IMR-90 (cell line): ENCODE results near the gene CIAO3.

Experiments
- BHLHE40 ChIP-seq: fragments of 150-350 bp; IDR thresholded peaks from 2 replicates; pipeline ENCODE4 v1.6.1; 2016; ENCODE audit warnings: mild to moderate bottlenecking, low read depth, low read length
- CEBPB ChIP-seq: IDR thresholded peaks from 2 replicates; pipeline ENCODE4 v1.6.1; 2012; ENCODE audit warnings: low read depth, low read length, improper control_type of control experiment
- FOS ChIP-seq: fragments of 150-350 bp; IDR thresholded peaks from 2 replicates; pipeline ENCODE4 v1.6.1; 2016; ENCODE audit warnings: low read depth, low read length
- MAFK ChIP-seq: IDR thresholded peaks from 2 replicates; pipeline ENCODE4 v1.6.1; 2012; ENCODE audit warnings: low read depth, low read length, improper control_type of control experiment
- MAZ ChIP-seq: IDR thresholded peaks from 2 replicates; pipeline ENCODE4 v1.6.1; 2012; ENCODE audit warnings: low read depth, mild to moderate bottlenecking, low read length, improper control_type of control experiment, moderate library complexity, borderline replicate concordance
- MXI1 ChIP-seq: IDR thresholded peaks from 2 replicates; pipeline ENCODE4 v1.6.1; 2012; ENCODE audit warnings: low read depth, mild to moderate bottlenecking, low read length, moderate library complexity, borderline replicate concordance
- POLR2A ChIP-seq: IDR thresholded peaks from 2 replicates; pipeline ENCODE4 v1.6.1; 2012; ENCODE audit warnings: mild to moderate bottlenecking, low read depth, low read length
- RAD21 ChIP-seq: IDR thresholded peaks from 2 replicates; pipeline ENCODE4 v1.6.1; 2012; ENCODE audit warnings: low read length, improper control_type of control experiment
- RCOR1 ChIP-seq: IDR thresholded peaks from 2 replicates; pipeline ENCODE4 v1.6.1; 2012; ENCODE audit warnings: mild to moderate bottlenecking, low read length, improper control_type of control experiment; ENCODE audit not compliant: insufficient replicate concordance
- TF ChIP-seq, protein P1 (sequence below): conservative IDR thresholded peaks from 2 replicates; pipeline ENCODE4 v1.5.1; 2012; ENCODE audit warnings: mild to moderate bottlenecking, low read depth, low read length, improper control_type of control experiment
- TF ChIP-seq, protein P2 (sequence below): fragments of 150-350 bp; IDR thresholded peaks from 2 replicates; pipeline ENCODE4 v1.6.1; 2016; ENCODE audit warnings: low read depth, mild to moderate bottlenecking, low read length, moderate library complexity, borderline replicate concordance

DNA sequence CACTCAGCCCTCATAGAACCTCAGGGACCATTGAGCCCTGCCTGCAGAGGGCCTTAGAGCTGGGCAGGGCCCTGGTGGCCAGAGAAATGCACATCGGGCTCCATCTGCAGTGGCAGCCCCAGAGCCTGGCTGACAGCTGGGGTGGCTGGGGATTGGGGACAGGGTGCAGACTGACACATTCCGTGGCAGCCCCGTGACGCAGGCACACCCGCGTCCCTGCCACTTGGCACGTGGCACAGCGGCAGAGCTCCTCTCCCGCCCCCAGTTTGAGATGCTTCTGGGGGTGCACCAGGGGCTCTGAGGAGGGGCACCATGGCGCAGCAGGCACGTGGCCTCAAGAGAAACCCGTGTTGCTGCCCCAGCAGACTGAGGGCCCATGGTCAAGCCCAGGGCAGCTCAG, 37.4 kb downstream of the CIAO3 start:
- TF ChIP-seq, protein P1, sequence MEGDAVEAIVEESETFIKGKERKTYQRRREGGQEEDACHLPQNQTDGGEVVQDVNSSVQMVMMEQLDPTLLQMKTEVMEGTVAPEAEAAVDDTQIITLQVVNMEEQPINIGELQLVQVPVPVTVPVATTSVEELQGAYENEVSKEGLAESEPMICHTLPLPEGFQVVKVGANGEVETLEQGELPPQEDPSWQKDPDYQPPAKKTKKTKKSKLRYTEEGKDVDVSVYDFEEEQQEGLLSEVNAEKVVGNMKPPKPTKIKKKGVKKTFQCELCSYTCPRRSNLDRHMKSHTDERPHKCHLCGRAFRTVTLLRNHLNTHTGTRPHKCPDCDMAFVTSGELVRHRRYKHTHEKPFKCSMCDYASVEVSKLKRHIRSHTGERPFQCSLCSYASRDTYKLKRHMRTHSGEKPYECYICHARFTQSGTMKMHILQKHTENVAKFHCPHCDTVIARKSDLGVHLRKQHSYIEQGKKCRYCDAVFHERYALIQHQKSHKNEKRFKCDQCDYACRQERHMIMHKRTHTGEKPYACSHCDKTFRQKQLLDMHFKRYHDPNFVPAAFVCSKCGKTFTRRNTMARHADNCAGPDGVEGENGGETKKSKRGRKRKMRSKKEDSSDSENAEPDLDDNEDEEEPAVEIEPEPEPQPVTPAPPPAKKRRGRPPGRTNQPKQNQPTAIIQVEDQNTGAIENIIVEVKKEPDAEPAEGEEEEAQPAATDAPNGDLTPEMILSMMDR, result no peak
- no peak for TF ChIP-seq POLR2A
- TF ChIP-seq MXI1, result no peak
- no peak for TF ChIP-seq RAD21
- TF ChIP-seq, protein P2, sequence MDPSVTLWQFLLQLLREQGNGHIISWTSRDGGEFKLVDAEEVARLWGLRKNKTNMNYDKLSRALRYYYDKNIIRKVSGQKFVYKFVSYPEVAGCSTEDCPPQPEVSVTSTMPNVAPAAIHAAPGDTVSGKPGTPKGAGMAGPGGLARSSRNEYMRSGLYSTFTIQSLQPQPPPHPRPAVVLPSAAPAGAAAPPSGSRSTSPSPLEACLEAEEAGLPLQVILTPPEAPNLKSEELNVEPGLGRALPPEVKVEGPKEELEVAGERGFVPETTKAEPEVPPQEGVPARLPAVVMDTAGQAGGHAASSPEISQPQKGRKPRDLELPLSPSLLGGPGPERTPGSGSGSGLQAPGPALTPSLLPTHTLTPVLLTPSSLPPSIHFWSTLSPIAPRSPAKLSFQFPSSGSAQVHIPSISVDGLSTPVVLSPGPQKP, result no peak
- no peak for TF ChIP-seq BHLHE40
- no peak for TF ChIP-seq MAZ
- no peak for TF ChIP-seq RCOR1
- no peak for TF ChIP-seq MAFK
- TF ChIP-seq FOS, result no peak
- no peak for TF ChIP-seq CEBPB
